Measurements from ENCODE around the gene CEBPB. TPM values are rescaled to one million over a fixed set of nuclear protein-coding genes. Genes with fewer than 3 reads are reported as not detected.

The CEBPB gene
- total and polyA plus RNA-seq, 3 donors from 2014 or later, result 11.3 to 40.0 (median 25.9) TPM

- H3K27me3 ChIP-seq, result no peaks in the 10 kb centered on the region
- H3K4me1 ChIP-seq, result no peaks in the 10 kb centered on the region
- 90 to 93% methylated on average over 19 of the region's 19 CpGs for WGBS, 2 donors
- no peak for DNase-seq
- no peak overlapping the region for H3K4me3 ChIP-seq
- TF ChIP-seq CTCF (IDR thresholded peaks at IDR 0.05) (no peak), POLR2A (IDR thresholded peaks at IDR 0.05) (no peak)
- H3K27ac ChIP-seq, result no peak overlapping the region
- intact Hi-C loops (cut with DNase I; ENCODE audit: low total_unique reads), result no loop called here
- no peaks in the 10 kb centered on the region for H3K9me3 ChIP-seq
- no peaks in the 10 kb centered on the region for H3K36me3 ChIP-seq (ENCODE audit: low read depth, missing control alignments)
Observed at GRCh38 chr20:50238081-50238800, 47.6 kb downstream of the CEBPB start.

GRCh38 chr20:50240092-50240491 lies 49.5 kb downstream of the CEBPB start:
- Histone ChIP-seq H3K27me3 (no peaks in the 10 kb centered on the region), H3K4me1 (no peaks in the 10 kb centered on the region), H3K36me3 (ENCODE audit: low read depth, missing control alignments) (no peaks in the 10 kb centered on the region), H3K9me3 (no peaks in the 10 kb centered on the region), H3K27ac (no peak overlapping the region), H3K4me3 (no peak overlapping the region)
- no peak for TF ChIP-seq CTCF (IDR thresholded peaks at IDR 0.05)
- intact Hi-C loops (cut with DNase I; ENCODE audit: low total_unique reads), result no loop called here
- WGBS, 2 donors, result 82 to 89% methylated on average over 9 of the region's 9 CpGs
- DNase-seq, result no peak

GRCh38 chr20:50242178-50242514 lies 51.5 kb downstream of the CEBPB start:
- no peaks in the 10 kb centered on the region for H3K9me3 ChIP-seq
- intact Hi-C loops (cut with DNase I; ENCODE audit: low total_unique reads), result no loop called here
- 90 to 95% methylated on average over 6 of the region's 6 CpGs for WGBS, 2 donors
- no peaks in the 10 kb centered on the region for H3K27me3 ChIP-seq
- H3K4me1 ChIP-seq, result peaks cover 3% of the 10 kb centered on the region
- no peak overlapping the region for H3K27ac ChIP-seq
- no peak for DNase-seq
- no peak overlapping the region for H3K4me3 ChIP-seq
- no peaks in the 10 kb centered on the region for H3K36me3 ChIP-seq (ENCODE audit: low read depth, missing control alignments)
- TF ChIP-seq CTCF (IDR thresholded peaks at IDR 0.05) (no peak), POLR2A (IDR thresholded peaks at IDR 0.05) (no peak)

Other genes with a start within 250 kb of the CEBPB start
- gene SNAI1, start 207.8 kb upstream of the CEBPB start, total RNA-seq, result 1 to 10 TPM; 7.0 to 7.6 TPM
- gene SNAI1, start 207.8 kb upstream of the CEBPB start, polyA plus RNA-seq (ENCODE audit: insufficient read depth, low read depth, low replicate concordance), result 4.0 TPM
- 10 to 100 TPM; 78.1 to 80.5 TPM for gene UBE2V1, start 77.7 kb upstream of the CEBPB start, total RNA-seq
- gene UBE2V1, start 77.7 kb upstream of the CEBPB start, polyA plus RNA-seq (ENCODE audit: insufficient read depth, low read depth, low replicate concordance), result 121 TPM
- gene PEDS1, start 37.1 kb upstream of the CEBPB start, total RNA-seq, result 10 to 100 TPM; 40.1 to 45.5 TPM
- gene PEDS1, start 37.1 kb upstream of the CEBPB start, polyA plus RNA-seq (ENCODE audit: insufficient read depth, low read depth, low replicate concordance), result 39.3 TPM